Measurements from ENCODE around the gene MRPS12.
"Not testable (repeated sequence)": the region's sequence is repeated elsewhere in the genome, so short reads cannot be mapped to it uniquely, and the experiment has no call there.

The MRPS12 gene

GRCh38 chr19:38941979-38942378 is 11.2 kb downstream of the MRPS12 start:
- no peak for DNase-seq

DNA sequence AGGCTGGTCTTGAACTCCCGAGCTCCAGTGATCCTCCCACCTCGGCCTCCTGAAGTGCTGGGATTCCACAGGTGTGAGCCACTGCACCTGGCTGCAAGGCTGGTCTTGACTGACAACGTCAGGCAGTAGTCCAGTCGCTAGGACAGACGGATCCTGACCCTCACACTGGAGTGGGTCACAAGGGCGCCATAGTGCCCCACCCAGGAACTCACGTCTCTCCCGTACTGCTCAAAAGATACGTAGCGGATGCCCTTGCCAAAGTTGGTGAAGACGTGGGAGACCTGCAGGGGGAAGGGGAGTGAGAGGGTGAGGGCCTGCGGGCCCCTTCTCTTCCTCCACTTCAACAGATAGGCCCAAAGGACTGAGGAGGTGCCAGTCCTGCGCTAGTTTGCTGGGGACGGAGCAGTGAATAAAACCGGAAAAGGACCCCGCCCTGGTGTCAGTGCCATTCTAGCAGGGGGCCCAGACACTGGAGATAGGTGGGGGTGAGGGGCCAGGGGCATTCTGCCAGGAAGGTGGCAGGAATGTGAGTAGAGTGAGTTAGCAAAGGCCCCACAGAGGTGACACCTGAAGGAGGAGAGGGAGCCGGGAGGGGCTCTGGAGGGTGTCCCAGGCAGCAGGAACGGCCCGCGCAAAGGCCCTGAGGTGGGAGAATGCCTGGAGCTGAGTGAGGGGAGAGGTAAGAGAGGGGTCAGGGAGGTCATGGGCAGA is 11.9 kb downstream of the MRPS12 start:
- no peak for DNase-seq

DNA sequence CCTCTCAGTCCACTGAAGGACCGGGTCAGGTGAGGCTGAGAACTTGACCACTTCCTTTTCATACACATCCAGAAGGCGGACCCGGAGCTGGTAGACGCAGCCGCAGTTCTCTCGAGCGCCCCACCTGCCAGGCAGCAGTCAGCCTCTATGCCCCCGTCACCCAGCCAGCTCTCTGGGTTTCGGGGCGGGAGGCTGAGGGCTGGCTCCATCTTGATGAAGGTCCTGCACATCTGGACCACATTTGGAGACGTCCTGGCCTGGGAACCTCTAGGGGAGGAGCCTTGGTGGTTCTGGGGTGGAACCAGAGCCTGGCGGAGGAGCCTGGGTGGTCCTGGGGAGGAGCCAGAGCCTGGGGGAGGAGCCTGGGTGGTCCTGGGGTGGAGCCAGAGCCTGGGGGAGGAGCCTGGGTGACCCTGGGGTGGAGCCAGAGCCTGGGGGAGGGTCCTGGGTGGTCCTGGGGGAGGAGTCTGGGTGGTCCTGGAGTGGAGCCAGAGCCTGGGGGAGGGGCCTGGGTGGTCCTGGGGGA is 14.3 kb downstream of the MRPS12 start:
- DNase-seq: peak; percentile 77

GRCh38 chr19:38945562-38946228 is 15.0 kb downstream of the MRPS12 start:
- DNase-seq: no peak

GRCh38 chr19:38946229-38947010 is 15.7 kb downstream of the MRPS12 start:
- no peak for DNase-seq

DNA sequence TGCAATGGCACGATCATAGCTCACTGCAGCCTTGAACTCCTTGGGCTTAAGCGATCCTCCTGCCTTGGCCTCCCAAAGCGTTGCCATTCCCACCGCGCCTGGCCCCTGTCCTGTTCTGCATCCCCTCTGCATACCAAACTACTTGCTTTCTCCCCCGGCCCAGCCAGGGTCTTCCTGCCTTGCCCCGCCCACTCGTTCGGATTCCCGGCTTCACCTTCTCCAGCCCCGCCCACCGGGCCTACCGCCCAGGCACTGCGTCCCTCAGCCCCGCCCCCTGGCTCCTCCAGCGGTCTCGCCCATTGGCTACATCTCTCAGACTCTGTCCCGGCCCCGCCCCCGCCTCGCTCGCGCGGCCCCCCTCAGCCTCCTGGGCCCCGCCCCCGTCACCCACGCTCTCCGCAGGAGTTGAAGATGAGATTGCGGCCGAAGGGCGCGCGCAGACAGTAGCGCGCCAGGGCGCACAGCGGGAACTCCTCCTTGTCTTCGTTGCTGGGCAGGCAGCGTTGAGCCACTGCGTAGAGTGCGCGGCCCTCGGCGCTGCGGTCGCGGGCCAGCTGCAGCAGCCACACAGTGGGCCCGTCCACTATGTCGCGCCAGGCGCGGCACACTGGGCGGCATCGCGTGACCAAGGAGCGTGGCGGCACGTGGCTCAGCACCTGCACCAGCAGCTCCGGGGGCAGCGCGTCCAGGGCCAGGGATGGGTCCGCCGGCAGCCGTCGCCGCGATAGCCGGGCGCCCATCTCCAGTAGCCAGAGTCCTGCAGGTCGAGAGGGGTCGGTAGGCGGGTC is 19.0 kb downstream of the MRPS12 start:
- DNase-seq: no peak

DNA sequence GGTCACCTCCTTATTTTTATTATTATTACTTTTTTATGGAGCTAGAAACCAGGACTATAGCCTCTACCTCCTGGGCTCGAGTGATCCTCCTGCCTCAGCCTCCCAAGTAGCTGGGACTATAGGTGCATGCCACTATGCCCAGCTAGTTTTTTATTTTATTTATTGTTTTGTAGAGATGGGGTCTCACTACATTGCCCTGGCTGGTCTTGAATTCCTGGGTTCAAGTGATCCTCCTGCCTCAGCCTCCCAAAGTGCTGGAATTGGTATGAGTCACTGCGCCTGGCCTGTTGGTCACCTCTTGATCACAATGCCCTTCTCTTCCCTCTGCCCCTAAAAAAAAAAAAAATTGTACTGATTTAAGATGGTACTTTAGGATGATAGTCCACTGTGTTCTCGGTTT is 20.4 kb downstream of the MRPS12 start:
- no peak for DNase-seq

GRCh38 chr19:38952395-38953165 is 21.8 kb downstream of the MRPS12 start:
- DNase-seq: no peak

GRCh38 chr19:38953677-38954076 is 22.9 kb downstream of the MRPS12 start:
- DNase-seq: no peak

DNA sequence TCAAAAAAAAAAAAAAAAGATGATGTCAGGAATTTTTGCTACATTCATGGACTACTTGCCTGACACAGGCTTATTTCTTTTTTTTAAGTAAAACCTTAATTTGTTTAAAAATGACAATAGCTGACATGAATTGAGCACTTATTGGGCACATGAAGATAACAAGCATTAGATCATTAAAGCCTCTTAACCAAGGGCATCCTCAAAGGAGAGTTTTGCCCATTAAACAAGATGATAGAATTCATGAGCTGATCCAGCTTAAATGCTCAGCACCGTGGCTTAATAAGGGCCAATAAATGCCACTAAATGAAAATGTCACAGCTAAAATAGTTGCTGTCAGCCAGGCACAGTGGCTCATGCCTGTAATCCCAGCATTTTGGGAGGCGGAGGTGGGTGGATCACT is 25.5 kb downstream of the MRPS12 start:
- no peak for DNase-seq

DNA sequence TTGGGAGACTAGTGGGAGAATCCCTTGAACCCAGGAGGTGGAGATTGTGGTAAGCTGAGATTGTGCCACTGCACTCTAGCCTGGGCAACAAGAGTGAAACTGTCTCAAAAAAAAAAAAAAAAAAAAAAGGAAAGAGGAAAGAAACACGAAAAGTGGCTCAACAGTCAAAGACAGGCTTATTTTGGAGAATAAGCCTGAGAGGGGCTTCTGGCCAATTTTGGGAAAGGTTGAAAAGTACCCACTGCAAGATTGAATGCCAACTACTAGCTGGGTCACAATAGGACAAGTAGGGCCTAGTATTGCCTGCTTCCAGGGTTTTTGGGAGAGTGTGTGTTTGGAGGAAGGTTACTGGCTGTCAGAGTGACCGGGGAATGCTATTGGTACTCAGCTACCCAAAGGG is 27.6 kb downstream of the MRPS12 start:
- DNase-seq: no peak

- DNase-seq: no peak
Observed at GRCh38 chr19:38959618-38960017, 28.9 kb downstream of the MRPS12 start.

GRCh38 chr19:38964738-38965137 is 34.0 kb downstream of the MRPS12 start:
- no peak for DNase-seq

DNA sequence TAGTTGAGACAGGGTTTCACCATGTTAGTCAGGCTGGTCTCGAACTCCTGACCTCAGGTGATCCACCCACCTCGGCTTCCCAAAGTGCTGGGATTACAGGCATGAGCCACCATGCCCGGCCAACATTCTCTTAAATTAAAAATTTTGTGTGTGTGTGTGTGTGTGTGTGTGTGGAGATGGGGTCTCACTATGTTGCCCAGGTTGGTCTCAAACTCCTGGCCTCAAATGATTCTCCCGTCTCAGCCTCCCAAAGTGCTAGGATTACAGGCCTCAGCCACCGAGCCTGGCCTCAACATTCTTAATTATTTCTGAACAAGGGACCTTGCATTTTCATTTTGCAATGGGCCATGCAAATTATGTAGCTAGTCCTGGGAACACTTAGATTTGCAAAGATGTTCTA is 35.4 kb downstream of the MRPS12 start:
- not testable (repeated sequence) for DNase-seq

- no peak for DNase-seq
Observed at GRCh38 chr19:38970664-38971532, 40.2 kb downstream of the MRPS12 start.

DNA sequence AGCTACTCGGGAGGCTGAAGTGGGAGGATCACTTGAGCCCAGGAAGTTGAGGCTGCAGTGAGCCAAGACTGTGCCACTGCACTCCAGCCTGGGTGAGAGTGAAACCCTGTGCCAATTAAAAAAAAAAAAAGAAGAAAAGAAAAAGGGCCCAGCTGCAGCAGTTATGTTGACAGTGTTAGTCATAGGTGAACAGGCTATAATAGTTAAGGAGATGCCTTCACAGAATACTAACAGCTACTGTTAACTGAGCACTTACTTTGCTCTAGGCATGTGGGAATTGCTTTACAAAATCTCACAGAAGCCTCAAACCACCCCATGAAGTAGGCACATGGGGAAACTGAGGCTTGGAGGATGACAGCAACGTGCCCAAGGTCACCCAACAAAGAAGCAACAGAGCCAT is 40.9 kb downstream of the MRPS12 start:
- DNase-seq: no peak

- no peak for DNase-seq
Observed at GRCh38 chr19:38974624-38975213, 44.0 kb downstream of the MRPS12 start.

DNA sequence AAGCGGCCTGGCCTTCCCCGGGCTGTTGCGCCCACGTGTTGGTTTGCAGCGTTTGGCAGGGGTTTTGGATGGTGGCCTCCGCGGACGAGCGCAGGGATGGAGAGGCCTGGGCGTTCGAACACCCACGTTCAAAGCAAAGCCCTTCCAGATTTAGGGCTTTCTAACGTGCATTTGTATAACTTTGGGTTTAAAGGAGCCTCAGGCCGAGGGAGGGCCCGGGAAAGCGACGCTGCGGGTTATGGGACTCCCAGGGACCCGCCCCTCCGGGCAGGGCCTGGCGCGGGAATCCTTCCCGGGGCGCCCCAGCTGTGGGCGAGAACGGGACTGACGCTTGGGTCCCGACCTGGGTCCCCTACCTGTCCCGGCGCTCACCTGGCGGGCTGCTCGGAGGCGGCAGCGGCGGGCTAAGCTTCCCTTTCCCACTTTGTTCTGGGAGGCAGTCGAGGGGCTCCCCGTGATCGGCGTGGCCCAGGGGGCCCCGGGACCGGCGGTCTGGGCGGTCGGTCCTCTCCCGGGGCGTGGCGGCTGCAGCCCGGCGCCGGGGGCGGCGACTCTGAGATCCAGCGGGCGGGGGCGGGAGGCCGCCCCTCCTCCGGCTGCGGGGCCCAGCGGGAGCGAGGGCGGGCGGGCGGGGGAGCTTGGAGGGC is 44.6 kb downstream of the MRPS12 start, which contains the start of gene FBXO17:
TSS of gene FBXO17 (minus strand) at position 529 of the 647 bp plus-strand sequence. CDS start 25,423 bp downstream, outside the sequence.
- DNase-seq: peak; percentile 83

DNA sequence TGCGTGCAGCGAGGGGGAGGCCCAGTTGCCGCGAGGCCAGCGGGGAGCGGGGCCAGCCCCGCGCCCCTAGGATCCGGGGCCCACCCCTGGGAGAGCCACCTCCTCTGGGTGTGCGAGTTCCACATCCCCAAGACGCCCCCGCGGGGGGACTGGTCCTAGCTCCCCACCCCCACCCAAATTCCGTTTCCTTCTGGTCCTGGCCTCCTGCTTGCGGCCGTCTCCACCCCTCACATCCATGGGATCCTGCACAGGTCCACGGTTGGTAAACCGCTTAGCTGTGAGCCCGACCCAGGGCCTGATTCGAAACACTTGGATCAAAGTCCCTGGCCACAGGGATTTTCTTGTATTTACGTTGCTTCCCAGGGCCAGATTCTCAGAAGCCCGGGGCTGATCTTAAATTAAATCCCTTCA is 45.1 kb downstream of the MRPS12 start:
- DNase-seq: no peak

All from 8988T (cell line).